ENCODE data around the gene LAMA3. TPM values are rescaled to one million over a fixed set of nuclear protein-coding genes. Genes with fewer than 3 reads are reported as not detected.

LAMA3 gene
- total RNA-seq, 1 donor, result 5.2 TPM

GRCh38 chr18:23933407-23933806, 244.2 kb downstream of the LAMA3 start:
- no peak overlapping the region for H3K4me3 ChIP-seq (ENCODE audit: low read depth, low read length)
- TF ChIP-seq, protein P1, sequence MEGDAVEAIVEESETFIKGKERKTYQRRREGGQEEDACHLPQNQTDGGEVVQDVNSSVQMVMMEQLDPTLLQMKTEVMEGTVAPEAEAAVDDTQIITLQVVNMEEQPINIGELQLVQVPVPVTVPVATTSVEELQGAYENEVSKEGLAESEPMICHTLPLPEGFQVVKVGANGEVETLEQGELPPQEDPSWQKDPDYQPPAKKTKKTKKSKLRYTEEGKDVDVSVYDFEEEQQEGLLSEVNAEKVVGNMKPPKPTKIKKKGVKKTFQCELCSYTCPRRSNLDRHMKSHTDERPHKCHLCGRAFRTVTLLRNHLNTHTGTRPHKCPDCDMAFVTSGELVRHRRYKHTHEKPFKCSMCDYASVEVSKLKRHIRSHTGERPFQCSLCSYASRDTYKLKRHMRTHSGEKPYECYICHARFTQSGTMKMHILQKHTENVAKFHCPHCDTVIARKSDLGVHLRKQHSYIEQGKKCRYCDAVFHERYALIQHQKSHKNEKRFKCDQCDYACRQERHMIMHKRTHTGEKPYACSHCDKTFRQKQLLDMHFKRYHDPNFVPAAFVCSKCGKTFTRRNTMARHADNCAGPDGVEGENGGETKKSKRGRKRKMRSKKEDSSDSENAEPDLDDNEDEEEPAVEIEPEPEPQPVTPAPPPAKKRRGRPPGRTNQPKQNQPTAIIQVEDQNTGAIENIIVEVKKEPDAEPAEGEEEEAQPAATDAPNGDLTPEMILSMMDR (IDR thresholded peaks at IDR 0.05; ENCODE audit: insufficient read depth, low read depth, low read length), result no peak
- no peak for DNase-seq (ENCODE audit: low read depth)

DNA sequence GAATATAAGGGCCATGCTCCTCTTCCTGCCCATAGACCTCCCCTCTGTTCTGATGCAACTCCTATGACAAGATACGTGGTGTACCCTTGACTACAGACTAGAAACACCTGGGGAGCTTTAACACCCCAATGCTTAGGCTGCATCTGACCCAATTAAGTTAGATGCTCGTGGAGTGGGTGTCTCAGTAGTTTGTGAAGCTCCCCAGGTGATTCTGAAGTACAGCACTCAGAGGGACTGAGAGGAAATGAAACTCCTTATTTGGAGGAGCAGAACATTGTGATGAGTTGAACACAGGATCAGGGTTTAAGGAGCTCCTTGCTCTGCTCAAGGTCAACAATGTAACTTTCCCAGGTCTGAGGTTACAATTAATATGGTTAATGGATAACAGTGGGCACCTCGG, 245.0 kb downstream of the LAMA3 start:
- DNase-seq (ENCODE audit: low read depth), result no peak
- no peak overlapping the region for H3K4me3 ChIP-seq (ENCODE audit: low read depth, low read length)
- TF ChIP-seq, protein P1 (IDR thresholded peaks at IDR 0.05; ENCODE audit: insufficient read depth, low read depth, low read length), result no peak

GRCh38 chr18:23934863-23935262, 245.6 kb downstream of the LAMA3 start:
- TF ChIP-seq, protein P1 (IDR thresholded peaks at IDR 0.05; ENCODE audit: insufficient read depth, low read depth, low read length), result no peak
- no peak overlapping the region for H3K4me3 ChIP-seq (ENCODE audit: low read depth, low read length)
- DNase-seq (ENCODE audit: low read depth), result no peak

GRCh38 chr18:23935804-23936203, 246.6 kb downstream of the LAMA3 start:
- H3K4me3 ChIP-seq (ENCODE audit: low read depth, low read length), result no peak overlapping the region
- DNase-seq (ENCODE audit: low read depth), result no peak
- TF ChIP-seq, protein P1 (IDR thresholded peaks at IDR 0.05; ENCODE audit: insufficient read depth, low read depth, low read length), result no peak

GRCh38 chr18:23936381-23936958, 247.2 kb downstream of the LAMA3 start:
- TF ChIP-seq, protein P1 (IDR thresholded peaks at IDR 0.05; ENCODE audit: insufficient read depth, low read depth, low read length), result no peak
- DNase-seq (ENCODE audit: low read depth), result no peak
- H3K4me3 ChIP-seq (ENCODE audit: low read depth, low read length), result no peak overlapping the region

DNA sequence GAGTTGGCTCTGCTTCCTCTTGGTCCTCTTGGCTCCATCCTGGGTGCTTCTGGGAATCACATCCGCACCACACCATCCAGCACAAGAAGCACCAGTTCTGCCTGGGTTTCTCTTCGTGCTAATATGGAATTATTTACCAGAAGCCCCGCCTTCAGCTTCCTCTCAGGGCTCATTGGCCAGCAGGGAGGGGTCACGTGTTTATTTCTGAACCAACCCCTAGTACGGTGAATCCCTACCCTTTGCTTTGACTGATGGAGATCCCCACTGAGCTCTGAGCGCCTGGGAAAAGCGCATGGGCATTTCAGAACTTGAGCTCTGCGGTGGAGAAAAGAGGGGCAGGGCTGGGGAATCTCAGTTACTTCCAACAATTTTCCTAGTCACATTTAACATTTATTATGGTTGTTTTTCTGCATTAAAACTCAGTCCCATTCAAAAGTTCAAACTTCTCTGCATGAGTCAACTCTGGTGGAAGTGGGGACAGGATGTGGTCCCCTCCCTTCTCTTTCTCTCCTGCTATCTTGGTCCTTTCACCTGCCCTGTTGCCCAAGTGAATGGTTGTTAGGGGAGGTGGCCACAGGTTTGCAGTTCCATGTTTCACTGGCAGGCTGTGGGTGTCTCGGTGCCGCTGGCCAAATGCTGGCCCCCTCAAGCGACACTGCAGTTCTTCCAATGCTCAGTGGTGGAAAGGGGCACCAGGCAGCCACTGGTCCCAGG, 248.9 kb downstream of the LAMA3 start:
- TF ChIP-seq, protein P1 (IDR thresholded peaks at IDR 0.05; ENCODE audit: insufficient read depth, low read depth, low read length), result no peak
- no peak overlapping the region for H3K4me3 ChIP-seq (ENCODE audit: low read depth, low read length)
- DNase-seq (ENCODE audit: low read depth), result no peak
